HG03354 (cell line): ENCODE data around the gene RBM39.
A peak's percentile ranks its signal among the peaks of the same experiment; 100 is the strongest.
"Not testable (repeated sequence)": the region's sequence is repeated elsewhere in the genome, so short reads cannot be mapped to it uniquely, and the experiment has no call there.

Experiments used
- ATAC-seq: cut with Tn5 transposase; IDR thresholded peaks from one replicate; pipeline ENCODE4 v1.9.1; 2021; ENCODE audit warnings: mild to moderate bottlenecking; ENCODE audit not compliant: unreplicated experiment, poor library complexity, severe bottlenecking

The RBM39 gene

GRCh38 chr20:35710884-35711587 is 31.0 kb downstream of the RBM39 start:
- no peak for ATAC-seq

DNA sequence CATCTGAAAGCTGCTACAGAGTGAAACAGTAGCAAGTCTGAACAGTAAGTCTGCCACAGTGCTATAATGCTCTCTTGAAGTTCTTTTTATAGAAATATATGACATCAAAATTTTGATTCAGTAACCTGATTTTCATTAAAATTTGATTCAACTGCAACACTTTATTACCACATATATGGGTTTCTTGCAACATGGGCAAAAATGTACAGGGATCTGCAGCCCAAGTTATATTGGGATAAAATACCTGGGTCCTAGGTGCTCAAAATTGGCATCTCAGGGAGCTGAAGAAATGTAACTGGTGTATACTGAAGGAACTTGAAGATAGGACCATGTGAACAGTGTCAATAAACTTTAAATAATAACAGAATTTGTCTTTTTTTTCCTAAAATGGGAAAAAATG is 32.0 kb downstream of the RBM39 start:
- ATAC-seq = no peak

DNA sequence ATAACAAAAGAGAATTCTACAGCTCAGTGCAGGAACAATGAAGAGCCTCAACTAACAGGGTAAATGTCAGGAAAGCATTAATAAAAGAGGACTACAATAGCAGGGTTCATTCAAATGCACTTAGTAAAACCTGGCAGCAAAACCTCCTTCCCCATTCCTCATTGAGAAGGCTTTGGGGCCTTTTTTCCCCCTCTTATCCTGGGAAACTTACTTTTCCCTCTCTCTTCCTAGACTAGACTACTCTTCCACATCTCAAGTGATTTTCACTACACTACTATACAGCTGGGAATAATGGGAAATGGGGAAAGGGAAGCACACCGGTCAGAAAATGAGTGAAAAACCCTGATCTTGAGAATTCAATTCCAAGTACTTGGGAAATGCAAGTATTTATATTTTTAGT is 32.8 kb downstream of the RBM39 start:
- no peak for ATAC-seq

DNA sequence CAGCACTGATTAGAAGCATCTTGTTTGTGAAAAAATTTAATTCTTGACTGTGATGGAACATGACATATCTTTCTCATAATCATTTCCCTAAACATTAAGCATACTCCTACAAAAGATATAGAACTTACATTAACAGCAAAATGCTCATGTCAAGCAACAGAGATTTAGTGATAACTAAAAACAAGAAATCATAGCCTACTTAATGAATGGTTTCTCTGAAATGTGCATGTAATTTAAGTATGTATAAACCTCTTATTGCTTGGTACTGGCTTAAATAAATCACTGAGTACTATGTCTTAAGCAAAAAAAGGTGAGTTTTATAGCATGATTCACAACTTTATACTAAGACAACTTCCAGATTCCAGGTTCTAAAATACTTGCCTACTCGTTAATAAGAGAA is 33.6 kb downstream of the RBM39 start:
- no peak for ATAC-seq

DNA sequence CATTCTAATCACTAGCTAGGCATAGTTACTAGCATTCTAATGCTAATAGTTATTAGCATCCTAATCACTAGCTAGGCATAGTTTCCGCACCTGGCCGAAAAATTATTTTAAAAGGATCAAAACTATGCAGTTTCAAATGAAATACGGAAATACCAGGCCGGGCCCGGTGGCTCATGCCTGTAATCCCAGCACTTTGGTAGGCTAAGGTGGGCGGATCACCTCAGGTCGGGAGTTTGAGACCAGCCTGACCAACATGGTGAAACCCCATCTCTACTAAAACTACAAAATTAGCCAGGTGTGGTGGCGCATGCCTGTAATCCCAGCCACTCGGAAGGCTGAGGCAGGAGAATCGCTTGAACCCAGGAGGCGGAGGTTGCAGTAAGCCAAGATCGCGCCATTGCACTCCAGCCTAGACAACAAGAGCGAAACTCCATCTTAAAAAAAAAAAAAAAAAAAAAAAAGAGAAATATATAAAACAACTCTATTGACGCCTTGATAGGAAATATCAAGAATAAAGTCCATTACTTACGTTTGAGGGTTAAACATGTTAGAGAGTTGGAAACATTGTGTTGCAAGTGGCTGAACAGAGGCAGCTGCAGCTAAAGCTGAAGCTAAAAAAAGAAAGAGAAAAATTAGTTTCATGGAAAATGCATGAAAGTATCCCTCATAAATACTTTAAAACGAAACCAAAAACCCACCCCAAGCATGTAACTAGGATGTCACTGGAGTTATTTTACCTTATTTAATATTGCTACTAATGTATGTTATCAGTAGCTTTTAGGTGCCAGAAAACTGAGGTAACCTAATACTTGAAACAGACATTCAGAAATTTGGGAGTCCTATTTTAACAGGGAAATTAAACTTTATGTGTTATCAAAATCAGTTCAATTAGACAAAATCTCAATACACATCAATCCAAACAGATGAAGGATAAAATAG is 35.2 kb downstream of the RBM39 start:
- not testable (repeated sequence) for ATAC-seq

DNA sequence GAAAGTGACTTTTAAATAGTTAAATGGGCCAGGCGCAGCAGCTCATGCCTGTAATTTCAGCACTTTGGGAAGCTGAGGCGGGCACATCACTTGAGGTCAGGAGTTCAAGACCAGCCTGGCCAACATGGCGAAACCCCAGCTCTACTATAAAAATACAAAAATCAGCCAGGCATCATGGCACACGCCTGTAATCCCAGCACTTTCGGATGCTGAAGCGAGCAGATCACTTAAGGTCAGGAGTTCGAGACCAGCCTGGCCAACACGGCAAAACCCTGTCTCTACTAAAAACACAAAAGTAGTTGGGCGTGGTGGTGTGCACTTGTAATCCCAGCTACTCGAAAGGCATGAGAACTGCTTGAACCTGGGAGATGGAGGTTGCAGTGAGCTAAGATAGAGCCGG is 36.2 kb downstream of the RBM39 start:
- not testable (repeated sequence) for ATAC-seq

DNA sequence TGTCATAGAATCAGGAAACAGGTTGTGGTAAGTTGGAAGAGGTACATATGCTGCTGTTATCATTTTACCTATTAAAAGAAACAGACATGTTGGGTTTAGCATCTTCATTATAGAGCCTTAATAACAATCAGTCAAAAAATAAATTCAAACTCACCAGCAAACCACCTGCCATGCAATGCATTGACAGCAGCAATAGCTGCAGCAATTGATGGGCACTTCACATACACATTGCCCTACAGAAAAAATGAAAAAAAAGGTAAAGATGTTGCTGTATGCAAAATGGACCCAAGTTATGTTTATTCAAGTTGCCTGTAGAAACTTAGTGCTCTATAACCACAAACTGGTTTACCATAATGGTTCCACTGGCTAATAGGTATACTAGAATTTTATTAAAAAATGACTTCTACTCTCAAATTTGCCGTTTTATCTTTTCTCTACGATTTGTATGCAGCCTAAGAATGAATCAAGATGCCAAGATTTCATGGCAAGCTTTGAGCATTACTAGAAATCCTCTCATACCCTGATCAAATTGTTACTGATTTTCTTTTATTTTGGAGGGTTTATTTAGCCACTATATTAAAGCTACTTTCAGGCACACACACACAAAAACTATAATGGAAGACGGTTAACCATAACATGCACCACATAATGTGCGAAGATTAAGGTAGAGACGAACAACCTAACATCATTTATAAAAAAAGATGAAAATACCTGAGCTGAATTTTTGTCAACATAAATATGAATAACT is 37.4 kb downstream of the RBM39 start:
- ATAC-seq = no peak

DNA sequence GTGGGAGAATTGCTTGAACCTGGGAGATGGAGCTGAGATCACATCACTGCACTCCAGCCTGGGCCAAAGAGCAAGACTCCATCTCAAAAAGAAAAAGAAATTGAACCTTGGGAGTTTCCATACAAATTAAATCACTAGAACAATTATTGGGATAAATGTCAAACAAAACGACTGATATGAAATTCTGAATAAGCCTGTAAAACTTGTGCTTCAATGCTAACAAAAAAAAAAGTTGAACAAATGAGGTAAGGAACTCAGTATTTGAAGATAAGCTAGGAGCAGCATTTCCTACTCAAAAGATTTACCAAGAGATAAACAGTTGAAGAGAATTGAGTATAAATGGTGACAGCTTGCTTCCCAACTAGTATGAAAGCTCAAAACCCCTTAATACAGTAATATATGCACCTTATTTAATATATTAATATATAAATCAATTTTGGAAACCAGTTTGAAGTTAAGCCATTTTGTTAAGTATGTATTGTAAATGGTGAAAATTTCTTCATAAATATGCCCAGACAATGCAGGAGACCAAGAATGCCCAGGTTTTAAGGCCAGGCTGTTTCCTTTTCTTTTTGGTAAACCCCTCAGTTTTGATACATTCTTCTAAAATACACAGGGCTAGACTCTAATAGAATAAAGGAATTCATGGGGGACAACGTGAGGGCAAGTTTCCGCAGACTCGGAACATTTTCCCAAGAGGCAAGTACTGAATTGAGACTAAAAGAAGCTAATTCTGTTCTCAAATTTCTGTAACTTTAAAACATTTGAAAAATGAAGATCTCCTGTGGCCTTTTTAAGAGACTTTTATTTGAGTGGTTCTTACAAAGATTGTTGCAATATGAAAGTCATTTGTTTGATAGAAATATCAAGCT is 39.0 kb downstream of the RBM39 start:
- ATAC-seq = no peak

GRCh38 chr20:35702051-35702823 is 39.8 kb downstream of the RBM39 start:
- no peak for ATAC-seq

DNA sequence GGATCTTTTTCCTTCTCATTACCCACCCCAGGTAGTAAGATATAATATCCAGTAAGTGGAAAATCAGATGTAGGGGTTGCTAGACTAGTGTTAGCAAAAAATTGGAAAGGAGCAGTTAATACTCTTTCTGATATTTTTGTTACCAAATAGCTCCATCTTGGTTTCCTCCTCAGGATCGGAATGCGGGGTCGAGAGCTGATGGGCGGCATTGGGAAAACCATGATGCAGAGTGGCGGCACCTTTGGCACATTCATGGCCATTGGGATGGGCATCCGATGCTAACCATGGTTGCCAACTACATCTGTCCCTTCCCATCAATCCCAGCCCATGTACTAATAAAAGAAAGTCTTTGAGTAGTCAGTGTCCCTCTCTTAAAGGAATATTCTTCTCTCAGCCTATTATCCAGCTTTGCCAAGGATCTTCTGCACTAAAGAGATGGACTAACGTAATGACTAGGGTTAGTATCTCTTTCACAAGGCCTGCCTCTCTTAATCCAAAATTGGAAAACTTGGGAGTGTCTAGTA is 41.4 kb downstream of the RBM39 start:
- no peak for ATAC-seq

- no peak for ATAC-seq
These were observed 42.0 kb downstream of the RBM39 start for GRCh38 chr20:35699957-35700624.

GRCh38 chr20:35699127-35699956 is 42.7 kb downstream of the RBM39 start, which contains the start of the genes NFS1 and ROMO1:
TSS of gene NFS1 (minus strand) at chr20:35699352. CDS start at chr20:35699288, 64 bp downstream.
TSS of gene ROMO1 (plus strand) at chr20:35699405. CDS start at chr20:35699633, 228 bp downstream.
- peak; percentile 84 for ATAC-seq

- peak; percentile 23 for ATAC-seq
These were observed 43.5 kb downstream of the RBM39 start for GRCh38 chr20:35698298-35699126.

DNA sequence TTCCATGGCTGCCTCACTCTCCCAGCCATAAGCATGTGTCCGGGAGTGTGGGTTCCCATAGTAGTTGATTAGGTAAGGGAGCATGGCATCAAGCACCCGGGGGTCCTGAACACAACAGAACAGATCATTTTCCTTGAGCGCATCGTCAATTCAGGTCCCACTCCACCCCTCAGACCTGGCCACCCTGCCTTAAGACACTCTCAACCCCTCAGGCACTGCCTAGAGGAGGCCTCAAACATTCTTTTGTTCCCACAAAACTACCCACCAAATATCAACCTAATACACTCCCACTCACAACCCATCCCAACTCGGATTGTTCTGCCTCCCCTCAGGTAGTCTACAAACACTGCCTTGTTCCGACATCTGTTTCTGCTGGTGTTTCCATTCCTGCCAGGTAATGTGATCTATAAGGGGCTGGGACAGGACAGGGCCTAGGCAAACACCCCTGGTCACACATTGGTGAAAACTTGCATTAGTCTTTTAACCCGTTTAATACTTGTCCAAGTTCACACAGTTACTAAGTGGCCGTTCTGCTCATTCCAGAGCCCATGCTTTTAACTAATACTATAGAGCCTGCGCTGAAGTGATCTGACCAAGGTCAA is 44.3 kb downstream of the RBM39 start:
- ATAC-seq = no peak

- ATAC-seq = no peak
These were observed 46.1 kb downstream of the RBM39 start for GRCh38 chr20:35695978-35696377.
